HCEC 1CT (cell line): ENCODE measurements around the gene ZCCHC24.

Experiments used
- DNase-seq: peaks from one replicate; pipeline ENCODE4 v3.0.0-alpha.2; 2017

ZCCHC24 gene

DNA sequence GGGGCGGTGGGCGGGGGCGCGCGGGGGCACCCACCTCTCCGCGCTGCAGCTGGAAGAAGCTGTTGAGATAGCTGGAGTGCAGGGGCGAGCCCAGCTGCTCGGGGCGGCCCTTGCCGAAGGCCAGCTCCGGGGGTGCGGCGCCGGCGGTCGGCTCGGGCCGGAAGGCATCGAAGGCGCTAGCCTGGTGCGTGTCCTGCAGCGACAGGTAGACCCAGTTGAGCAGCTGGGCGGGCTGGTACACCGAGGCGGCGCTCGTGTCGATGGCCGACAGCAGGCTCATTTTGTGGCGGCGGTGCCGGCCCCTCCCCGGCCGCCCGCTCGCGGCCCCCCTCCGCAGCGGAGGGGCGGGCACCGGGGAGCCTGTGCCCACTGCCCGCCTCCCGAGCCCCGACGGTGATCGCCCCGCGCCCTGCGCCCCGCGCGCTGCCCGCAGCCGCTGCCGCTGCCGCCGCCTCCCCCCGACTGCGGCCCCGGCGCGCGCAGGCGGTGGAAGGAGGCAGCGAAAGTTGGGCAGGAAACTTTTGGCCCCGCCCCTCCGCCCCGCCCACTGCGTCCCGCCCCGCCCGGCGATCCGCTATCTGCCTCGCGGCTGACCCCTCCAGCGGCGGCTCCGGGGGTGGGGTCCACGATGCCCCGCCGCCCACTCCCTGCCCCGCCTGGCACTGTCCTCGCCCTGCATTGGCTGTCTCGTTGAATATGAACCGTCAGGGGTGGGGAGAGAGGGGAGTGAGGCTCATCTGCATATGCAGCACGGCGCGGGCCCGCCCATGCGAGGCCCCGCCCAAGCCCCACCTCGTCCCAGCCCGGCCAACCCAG is at the start of gene ZCCHC24:
TSS of gene ZCCHC24 (minus strand) at position 464 of the 816 bp plus-strand sequence. CDS start at position 280, 184 bp downstream.
- DNase-seq: peak; percentile 99

- DNase-seq: no peak
These were observed 48.4 kb upstream of the ZCCHC24 start for GRCh38 chr10:79493806-79494205.

DNA sequence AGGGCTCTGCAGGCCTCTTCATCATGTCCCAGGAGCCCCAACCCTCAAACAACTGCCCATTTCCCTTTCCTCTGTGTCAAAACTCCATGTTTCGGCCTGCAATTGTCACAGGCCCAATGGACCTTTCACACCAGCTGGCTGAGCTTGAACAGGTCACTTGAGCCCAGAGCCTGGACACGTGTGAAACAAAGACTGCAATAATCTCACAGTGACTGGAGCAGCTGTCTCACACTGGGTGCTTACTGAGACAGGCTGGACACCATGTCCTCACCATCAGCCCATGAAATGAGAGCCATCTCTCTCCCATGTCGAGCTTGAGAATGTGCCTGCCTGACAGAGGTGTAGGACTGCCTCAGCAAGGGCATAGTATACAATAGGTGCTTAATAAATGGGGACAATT is 47.4 kb upstream of the ZCCHC24 start:
- no peak for DNase-seq

DNA sequence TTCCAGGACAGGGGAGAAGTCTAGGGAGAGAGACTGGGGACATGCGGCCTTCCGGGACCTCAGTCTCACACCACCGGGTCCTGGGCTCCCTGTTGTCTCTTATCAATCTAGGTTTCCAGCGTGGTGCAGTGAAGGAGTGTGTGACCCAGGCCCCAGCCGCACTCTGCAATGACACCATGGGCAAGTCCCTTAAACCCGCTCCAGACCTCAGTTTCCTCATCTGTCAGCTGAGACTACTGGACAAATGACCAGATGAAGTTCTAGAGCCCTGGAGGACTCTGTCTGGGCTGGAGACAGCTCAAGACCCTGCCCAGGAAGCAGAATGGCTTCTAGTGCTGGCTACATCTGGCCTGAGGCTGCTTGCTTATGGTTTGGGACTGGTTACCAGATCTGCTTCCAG is 46.8 kb upstream of the ZCCHC24 start:
- DNase-seq: no peak

GRCh38 chr10:79491143-79491835 is 45.9 kb upstream of the ZCCHC24 start:
- DNase-seq: no peak

DNA sequence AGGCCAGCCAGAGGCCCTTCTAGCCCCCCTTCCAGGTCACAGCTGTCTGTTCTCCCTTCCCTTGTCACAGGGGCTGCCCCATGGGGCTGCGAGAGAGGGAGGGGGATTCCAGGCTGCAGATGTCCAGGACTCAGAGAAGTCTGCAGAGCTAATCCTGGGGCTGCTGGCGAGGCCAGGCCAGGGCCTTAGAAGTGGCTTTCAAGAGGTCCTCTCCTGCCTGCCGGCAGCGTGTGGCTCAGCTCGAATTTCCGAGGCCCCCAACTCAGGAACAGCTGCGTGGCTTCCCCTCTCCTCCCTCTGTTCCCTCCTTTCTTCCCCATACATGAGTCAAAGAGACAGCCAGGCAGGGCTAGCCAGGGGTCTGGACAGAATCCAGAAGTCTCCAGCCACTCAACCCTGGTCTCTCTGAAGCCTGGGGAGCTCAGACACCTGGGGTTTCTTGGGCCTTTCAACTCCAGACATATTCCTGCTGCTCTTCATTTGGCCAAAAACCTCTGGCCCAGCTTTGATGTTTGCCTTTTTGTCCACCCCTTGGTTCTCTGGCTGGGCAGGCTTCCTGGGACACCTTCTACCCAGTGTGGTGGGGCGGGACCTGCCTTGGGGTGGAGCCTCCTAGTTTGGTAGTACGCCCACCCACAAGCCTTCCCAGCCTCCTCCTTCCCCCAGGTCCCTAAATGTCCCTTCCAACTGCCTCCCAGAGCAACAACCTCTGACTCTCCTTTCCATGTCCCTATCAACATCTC is 45.1 kb upstream of the ZCCHC24 start:
- peak; percentile 22 for DNase-seq

- no peak for DNase-seq
These were observed 43.4 kb upstream of the ZCCHC24 start for GRCh38 chr10:79488870-79489269.

- DNase-seq: peak; percentile 94
These were observed 42.9 kb upstream of the ZCCHC24 start for GRCh38 chr10:79488336-79488735.

DNA sequence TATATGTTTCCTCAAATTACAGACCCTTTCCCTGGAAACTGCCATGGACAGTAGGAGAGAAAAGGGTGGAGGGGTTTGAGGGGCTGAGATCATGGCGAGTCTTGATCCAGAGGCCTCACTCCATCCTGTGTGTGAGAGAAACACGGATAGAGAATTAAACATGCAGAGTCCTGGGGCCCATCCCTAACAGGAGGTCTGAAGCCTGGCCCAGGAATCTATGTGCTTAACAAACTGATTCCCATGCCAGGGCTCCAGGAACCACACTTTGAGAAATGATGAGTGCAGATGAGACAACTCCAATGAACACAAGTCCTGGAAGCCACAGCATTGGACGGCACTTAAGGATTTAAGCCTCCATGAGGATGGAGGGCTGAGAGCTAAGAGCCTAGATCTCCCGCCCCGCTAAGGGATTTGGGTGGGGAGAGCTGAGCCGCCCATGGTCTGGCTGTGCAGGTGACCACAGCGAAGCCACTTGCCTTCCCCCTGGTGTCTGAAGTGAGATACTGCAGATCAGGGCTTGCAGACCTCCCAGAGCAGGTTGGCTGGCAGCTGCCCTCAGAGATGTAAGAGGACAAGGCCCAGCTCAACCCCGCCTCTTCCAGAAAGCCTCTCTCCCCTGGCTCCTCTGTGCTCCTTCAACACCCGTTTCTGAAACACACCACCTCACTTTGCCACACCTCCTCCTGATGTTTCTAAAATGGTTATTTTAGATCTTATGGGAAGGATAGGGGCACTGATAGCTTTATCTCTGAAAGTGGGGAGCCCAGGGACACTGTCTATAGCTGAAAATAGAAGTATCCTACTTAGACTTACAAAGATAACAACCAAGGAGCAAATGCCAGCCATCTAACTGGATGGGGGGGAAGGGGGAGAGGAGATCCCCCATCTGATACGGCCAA is 42.1 kb upstream of the ZCCHC24 start:
- peak; percentile 59 for DNase-seq

DNA sequence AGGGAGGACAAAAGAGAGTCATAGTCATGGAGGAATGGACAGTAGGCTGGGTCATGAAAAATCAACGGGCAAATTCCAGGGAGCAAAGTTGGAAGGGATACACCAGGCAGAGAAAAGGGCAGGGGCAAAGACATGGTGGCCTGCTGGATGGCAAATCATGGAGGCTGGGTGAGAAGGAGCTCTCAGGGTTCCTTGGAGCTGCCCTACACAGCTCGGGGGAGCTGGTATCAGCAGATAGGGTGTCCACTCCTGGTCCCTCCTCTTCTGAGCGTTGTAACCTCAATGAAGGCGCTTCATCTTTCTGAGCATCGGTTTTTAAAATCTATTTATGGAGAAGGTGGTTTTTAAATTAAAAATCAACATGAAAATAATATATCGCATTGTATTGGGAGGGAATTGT is 39.1 kb upstream of the ZCCHC24 start:
- no peak for DNase-seq

GRCh38 chr10:79483948-79484347 is 38.5 kb upstream of the ZCCHC24 start:
- no peak for DNase-seq

- no peak for DNase-seq
These were observed 37.9 kb upstream of the ZCCHC24 start for GRCh38 chr10:79483299-79483698.

DNA sequence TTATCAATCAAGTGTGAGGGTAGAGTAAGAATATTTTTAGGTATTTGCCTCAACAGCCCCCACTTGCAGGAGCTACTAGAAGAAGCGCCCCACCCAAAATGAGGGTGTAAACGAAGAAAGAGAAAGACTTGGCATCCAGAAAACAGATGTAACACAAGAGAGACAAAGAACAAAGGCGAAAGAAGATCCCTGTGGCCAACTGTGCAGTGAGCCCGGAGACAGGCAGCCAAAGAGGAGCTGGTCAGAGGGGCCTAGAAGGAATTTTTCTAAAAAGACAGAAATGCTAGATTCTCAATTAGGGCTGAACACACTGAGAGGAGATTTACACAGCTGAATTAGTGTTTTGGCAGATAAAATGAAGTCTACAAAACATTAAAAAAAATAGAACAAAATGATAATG is 37.3 kb upstream of the ZCCHC24 start:
- DNase-seq: no peak

GRCh38 chr10:79482304-79482703 is 36.9 kb upstream of the ZCCHC24 start:
- no peak for DNase-seq

GRCh38 chr10:79479283-79479909 is 34.0 kb upstream of the ZCCHC24 start:
- DNase-seq: no peak

DNA sequence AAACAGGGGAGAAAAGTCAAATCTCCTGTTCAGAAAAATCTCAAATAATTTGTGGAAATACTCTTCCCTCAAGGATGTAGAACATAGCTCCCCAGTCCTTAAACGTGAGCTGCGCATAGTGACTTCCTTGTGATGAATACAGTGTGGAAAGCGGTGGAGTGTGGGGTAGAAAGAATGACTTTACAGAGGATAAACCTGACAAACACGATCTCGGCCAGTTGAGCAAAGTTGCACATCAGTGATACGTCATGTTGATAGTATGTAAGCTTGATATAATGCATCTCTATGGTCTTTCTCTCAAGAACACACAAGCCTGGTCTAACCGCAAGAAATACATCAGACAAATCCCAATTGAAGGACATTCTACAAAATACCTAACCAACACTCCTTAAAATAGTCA is 32.0 kb upstream of the ZCCHC24 start:
- no peak for DNase-seq

GRCh38 chr10:79476645-79477044 is 31.2 kb upstream of the ZCCHC24 start:
- no peak for DNase-seq

DNA sequence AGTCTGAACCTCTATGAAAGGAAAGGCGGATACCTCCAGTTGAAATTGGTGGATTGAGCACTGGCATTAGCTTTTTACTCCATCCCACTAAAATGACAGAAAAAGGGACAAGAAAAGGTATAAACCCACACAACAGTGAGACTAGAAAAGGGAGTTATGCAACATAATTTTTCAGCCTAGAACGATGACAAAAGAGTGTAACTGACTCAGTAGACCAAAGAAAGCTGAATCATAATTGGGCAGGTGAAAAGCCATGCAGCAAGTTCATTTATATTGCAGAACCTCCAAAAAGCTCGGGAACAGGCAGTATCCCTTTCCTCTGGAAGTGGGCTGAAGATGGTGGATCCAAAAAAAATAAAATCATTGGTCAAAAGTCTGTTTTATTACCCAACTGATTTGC is 30.5 kb upstream of the ZCCHC24 start:
- DNase-seq: no peak

DNA sequence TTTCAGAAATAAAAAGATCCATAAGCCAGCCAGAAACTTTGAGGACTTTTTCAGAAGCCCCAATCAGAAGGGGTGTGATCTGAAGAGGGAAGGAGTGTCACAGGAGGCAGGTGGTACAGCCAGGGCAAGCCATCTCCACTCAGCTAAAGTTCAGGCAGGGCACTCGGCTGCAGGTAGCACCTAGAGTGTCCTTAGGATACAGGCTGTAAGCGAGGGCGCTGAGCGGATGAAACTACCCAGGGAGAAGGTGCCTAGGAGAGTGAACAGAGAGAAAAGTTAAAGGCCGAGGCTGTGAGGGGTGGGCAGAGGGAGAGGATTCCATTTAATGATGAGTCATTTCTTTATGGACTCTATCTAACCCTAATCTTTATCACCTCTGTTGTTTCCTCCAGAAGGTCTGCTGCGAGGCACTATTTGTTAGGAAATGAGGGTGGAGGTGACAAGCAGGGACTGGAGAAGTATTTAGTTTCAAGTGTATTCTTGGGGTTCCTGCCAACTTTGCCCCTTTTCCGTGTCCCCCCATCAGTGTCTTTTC is 29.8 kb upstream of the ZCCHC24 start:
- DNase-seq: no peak

DNA sequence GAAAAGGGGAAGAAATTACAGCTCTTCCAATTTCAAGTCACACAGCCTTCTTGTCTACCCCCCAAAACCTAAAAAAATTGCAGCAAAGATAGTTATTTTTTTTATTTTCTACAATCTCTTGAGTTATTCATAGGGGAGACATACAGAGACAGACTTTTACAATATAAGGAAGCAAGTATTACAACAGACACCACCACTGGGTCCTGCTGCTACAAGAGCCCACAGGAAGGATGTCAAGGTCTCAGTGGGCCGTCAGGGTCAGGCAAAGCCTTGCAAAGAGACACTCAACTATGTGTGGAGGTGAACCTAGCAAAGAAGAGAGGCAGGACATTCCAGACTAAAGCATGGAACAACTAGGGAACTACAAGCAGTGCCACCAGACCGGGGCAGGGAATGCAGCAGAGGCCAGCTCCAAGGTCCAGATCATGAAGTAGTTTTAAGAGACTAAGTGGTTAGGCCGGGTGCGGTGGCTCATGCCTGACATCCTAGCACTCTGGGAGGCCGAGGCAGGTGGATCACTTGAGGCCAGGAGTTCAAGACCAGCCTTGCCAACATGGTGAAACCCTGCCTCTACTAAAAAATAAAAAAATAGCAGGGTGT is 28.2 kb upstream of the ZCCHC24 start:
- no peak for DNase-seq

DNA sequence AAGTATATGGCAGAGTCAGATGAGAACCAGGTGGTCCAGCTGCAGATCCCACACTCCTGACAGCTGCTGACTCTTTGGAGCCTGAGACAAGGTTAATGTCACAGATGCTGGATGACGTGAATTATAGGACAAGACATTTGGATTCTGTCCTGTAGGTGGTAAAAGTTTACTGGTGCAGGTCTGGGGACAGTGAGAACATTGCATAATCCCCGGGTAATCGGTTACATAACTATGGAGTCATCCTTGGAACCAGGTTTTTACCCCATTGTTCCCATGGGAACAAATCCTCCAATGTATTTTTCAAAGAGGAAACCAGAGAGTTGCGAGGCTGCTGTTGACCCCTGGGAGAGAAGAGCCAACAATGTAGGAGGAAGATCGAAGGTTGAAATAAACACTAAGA is 27.5 kb upstream of the ZCCHC24 start:
- DNase-seq: no peak
